H1 (cell line): ENCODE measurements around the gene NDUFB8. TPM values are rescaled to one million over a fixed set of nuclear protein-coding genes. Genes with fewer than 3 reads are reported as not detected.

Experiments used
- CTCF ChIA-PET: fragments of 300-600 bp; sonication (Branson Sonifier 250); formaldehyde crosslinking; loops from one replicate; lab custom pipeline; 2021; ENCODE audit not compliant: partially characterized antibody; lab: Charles Lee
- POLR2A ChIA-PET: fragments of 300-600 bp; sonication (Branson Sonifier 250); formaldehyde crosslinking; loops from one replicate; lab custom pipeline; 2021; ENCODE audit warnings: inconsistent platforms; ENCODE audit not compliant: partially characterized antibody; lab: Charles Lee
- DNase-seq, 2 experiments: peaks; one replicate each; pipeline versions ENCODE4 v3.0.0 to v3.0.0-alpha.2; 2010 to 2022; ENCODE audit warnings: low spot score in 2 of 2, low read depth in 1 of 2, mixed read lengths in 1 of 2
- FAIRE-seq: peaks from 2 replicates; lab custom pipeline; 2011; peaks lifted over from hg19 to GRCh38; lab: Jason Lieb, UNC
- H2AFZ ChIP-seq: 2 replicates; pipeline ENCODE4 v1.8.1; 2012; ENCODE audit warnings: low read length, inconsistent platforms
- H2AK5ac ChIP-seq: 2 replicates; pipeline ENCODE4 v1.6.1; 2013; ENCODE audit warnings: low read depth, low read length
- H2BK120ac ChIP-seq: replicated peaks from 2 replicates; pipeline ENCODE3; 2013; ENCODE audit warnings: low read depth, low read length, inconsistent platforms
- H2BK12ac ChIP-seq: 2 replicates; pipeline ENCODE4 v1.6.1; 2013; ENCODE audit warnings: low read depth, low read length
- H2BK15ac ChIP-seq: 2 replicates; pipeline ENCODE4 v1.6.1; 2013; ENCODE audit warnings: low read length
- H2BK20ac ChIP-seq: 2 replicates; pipeline ENCODE4 v1.6.1; 2013; ENCODE audit warnings: low read length
- H2BK5ac ChIP-seq: 2 replicates; pipeline ENCODE4 v1.6.1; 2013; ENCODE audit warnings: low read depth, low read length
- H3K14ac ChIP-seq: 2 replicates; pipeline ENCODE4 v1.6.1; 2013; ENCODE audit warnings: inconsistent platforms; ENCODE audit not compliant: insufficient read length
- H3K18ac ChIP-seq: 2 replicates; pipeline ENCODE4 v1.6.1; 2013; ENCODE audit warnings: low read length; ENCODE audit errors: extremely low read depth
- H3K23ac ChIP-seq: 2 replicates; pipeline ENCODE4 v1.6.1; 2013; ENCODE audit warnings: inconsistent platforms; ENCODE audit not compliant: insufficient read length
- H3K23me2 ChIP-seq: 2 replicates; pipeline ENCODE4 v1.6.1; 2013; ENCODE audit warnings: low read depth, low read length
- H3K27ac ChIP-seq: 2 replicates; pipeline ENCODE4 v1.6.1; 2011; ENCODE audit warnings: low read depth, low read length, inconsistent platforms
- H3K27me3 ChIP-seq, 4 experiments: replicated peaks in 1 of 4; 1 replicate in 1 of 4; 2 replicates in 3 of 4; pipeline versions ENCODE4 v1.6.1 to v1.8.1; 2011 to 2013; ENCODE audit warnings: low read length in 3 of 4, mild to moderate bottlenecking in 3 of 4, inconsistent platforms in 2 of 4, mixed read lengths in 2 of 4, moderate library complexity in 1 of 4; ENCODE audit not compliant: control insufficient read depth in 3 of 4, insufficient read depth in 3 of 4; ENCODE audit errors: extremely low read depth in 1 of 4
- H3K36me3 ChIP-seq, 4 experiments: 2 replicates each; pipeline versions ENCODE4 v1.6.1 to v1.8.1; 2011 to 2013; ENCODE audit warnings: mild to moderate bottlenecking in 4 of 4, low read length in 3 of 4, moderate library complexity in 2 of 4, control low read depth in 1 of 4, inconsistent platforms in 1 of 4; ENCODE audit not compliant: insufficient read depth in 4 of 4, control insufficient read depth in 2 of 4
- H3K4ac ChIP-seq: replicated peaks from 2 replicates; pipeline ENCODE3; 2013; ENCODE audit warnings: low read length, low read depth, mixed read lengths, inconsistent platforms; ENCODE audit not compliant: insufficient read length
- H3K4me1 ChIP-seq, 4 experiments: replicated peaks in 1 of 4; 1 replicate in 1 of 4; 2 replicates in 3 of 4; pipeline versions ENCODE4 v1.6.1 to v1.8.1; 2011 to 2013; ENCODE audit warnings: low read length in 3 of 4, inconsistent platforms in 2 of 4, mixed read lengths in 1 of 4; ENCODE audit not compliant: insufficient read depth in 4 of 4, control insufficient read depth in 3 of 4
- H3K4me2 ChIP-seq, 2 experiments: 2 replicates each; pipeline versions ENCODE4 v1.6.1 to v1.8.1; 2011 to 2013; ENCODE audit warnings: low read depth in 2 of 2, low read length in 2 of 2, control low read depth in 1 of 2, inconsistent platforms in 1 of 2, mild to moderate bottlenecking in 1 of 2; ENCODE audit not compliant: insufficient read depth in 1 of 2
- H3K4me3 ChIP-seq, 4 experiments: fragments of 200-600, 300-600 bp in 1 of 4; sonication (generic), shearing (Covaris generic), sonication (Bioruptor Twin) in 1 of 4; 2 replicates each; pipeline versions ENCODE4 v1.5.1 to v1.8.1; 2011 to 2016; ENCODE audit warnings: low read length in 4 of 4, low read depth in 3 of 4, control low read depth in 2 of 4, inconsistent platforms in 2 of 4, mild to moderate bottlenecking in 2 of 4, mixed read lengths in 1 of 4, moderate library complexity in 1 of 4; ENCODE audit not compliant: insufficient read depth in 2 of 4; ENCODE audit errors: extremely low read depth in 1 of 4
- H3K56ac ChIP-seq: replicated peaks from 2 replicates; pipeline ENCODE3; 2013; ENCODE audit warnings: low read depth, mild to moderate bottlenecking, mixed read lengths, low read length, inconsistent platforms; ENCODE audit not compliant: insufficient read length
- H3K79me1 ChIP-seq: 2 replicates; pipeline ENCODE4 v1.6.1; 2013; ENCODE audit warnings: low read depth, low read length, control low read depth
- H3K79me2 ChIP-seq, 2 experiments: 2 replicates each; pipeline versions ENCODE4 v1.6.1 to v1.8.1; 2012 to 2013; ENCODE audit warnings: low read length in 2 of 2, mild to moderate bottlenecking in 2 of 2, inconsistent platforms in 1 of 2; ENCODE audit not compliant: insufficient read depth in 2 of 2, control insufficient read depth in 1 of 2
- H3K9ac ChIP-seq, 4 experiments: replicated peaks in 1 of 4; 1 replicate in 1 of 4; 2 replicates in 3 of 4; pipeline versions ENCODE4 v1.6.1 to v1.8.1; 2011 to 2013; ENCODE audit warnings: low read depth in 3 of 4, low read length in 3 of 4, control low read depth in 2 of 4, mild to moderate bottlenecking in 2 of 4, moderate library complexity in 2 of 4, inconsistent platforms in 1 of 4; ENCODE audit errors: extremely low read depth in 1 of 4
- H3K9me3 ChIP-seq, 2 experiments: 2 replicates each; pipeline versions ENCODE4 v1.6.1 to v1.8.1; 2012 to 2013; ENCODE audit warnings: mild to moderate bottlenecking in 2 of 2, moderate library complexity in 2 of 2, control low read depth in 1 of 2, inconsistent platforms in 1 of 2, low read depth in 1 of 2, low read length in 1 of 2, mixed read lengths in 1 of 2; ENCODE audit not compliant: insufficient read depth in 2 of 2
- H4K20me1 ChIP-seq, 2 experiments: replicated peaks in 1 of 2; 2 replicates each; pipeline versions ENCODE3 to v1.8.1; 2011 to 2013; ENCODE audit warnings: inconsistent platforms in 2 of 2, low read length in 2 of 2, mild to moderate bottlenecking in 1 of 2; ENCODE audit not compliant: insufficient read depth in 2 of 2, control insufficient read depth in 1 of 2
- H4K5ac ChIP-seq: 2 replicates; pipeline ENCODE4 v1.6.1; 2013; ENCODE audit warnings: low read length, low read depth, mixed read lengths, inconsistent platforms; ENCODE audit not compliant: insufficient read length
- H4K8ac ChIP-seq: 2 replicates; pipeline ENCODE4 v1.8.0; 2013; ENCODE audit warnings: mild to moderate bottlenecking, moderate library complexity, low read length, inconsistent platforms; ENCODE audit not compliant: insufficient read depth; ENCODE audit errors: extremely low read depth
- H4K91ac ChIP-seq: replicated peaks from 2 replicates; pipeline ENCODE3; 2013; ENCODE audit warnings: low read length, mixed read lengths, inconsistent platforms; ENCODE audit not compliant: insufficient read length
- BACH1 ChIP-seq: IDR thresholded peaks from 2 replicates; pipeline ENCODE4 v1.6.1; 2012; ENCODE audit warnings: low read length, improper control_type of control experiment
- CTBP2 ChIP-seq: IDR thresholded peaks from 2 replicates; pipeline ENCODE4 v1.7.0; 2011; ENCODE audit warnings: borderline replicate concordance, mild to moderate bottlenecking, moderate library complexity, mixed read lengths, low read length; ENCODE audit not compliant: insufficient read depth, insufficient read length
- CTCF ChIP-seq, 3 experiments: IDR thresholded peaks; 1 replicate in 2 of 3; 2 replicates in 1 of 3; pipeline versions ENCODE4 v1.5.1 to v1.6.1; 2011; ENCODE audit warnings: low read length in 3 of 3, mild to moderate bottlenecking in 3 of 3, inconsistent platforms in 2 of 3, low read depth in 1 of 3, moderate library complexity in 1 of 3; ENCODE audit not compliant: insufficient read depth in 1 of 3; ENCODE audit errors: control extremely low read depth in 1 of 3
- HDAC6 ChIP-seq: IDR thresholded peaks from one replicate; pipeline ENCODE4 v1.7.1; 2012; ENCODE audit warnings: low read depth, mild to moderate bottlenecking, inconsistent platforms, low read length, moderate library complexity
- MAFK ChIP-seq: IDR thresholded peaks from 2 replicates; pipeline ENCODE4 v1.6.1; 2012; ENCODE audit warnings: low read depth, mild to moderate bottlenecking, improper control_type of control experiment, low read length
- RAD21 ChIP-seq, 2 experiments: IDR thresholded peaks in 1 of 2; conservative IDR thresholded peaks in 1 of 2; 2 replicates each; pipeline ENCODE4 v1.6.1; 2011; ENCODE audit warnings: low read depth in 2 of 2, low read length in 2 of 2, improper control_type of control experiment in 1 of 2, inconsistent platforms in 1 of 2, mild to moderate bottlenecking in 1 of 2, moderate library complexity in 1 of 2
- RFX5 ChIP-seq: IDR thresholded peaks from 2 replicates; pipeline ENCODE4 v1.6.1; 2011; ENCODE audit warnings: low read depth, low read length, improper control_type of control experiment, borderline replicate concordance
- TAF1 ChIP-seq: IDR thresholded peaks from 2 replicates; pipeline ENCODE4 v1.6.1; 2011; ENCODE audit warnings: mild to moderate bottlenecking, low read depth, low read length
- WGBS, 2 experiments: shearing (Covaris generic) in 1 of 2; methylation state at CpG; one replicate each; pipeline versions ENCODE4 v1.1.6 to v1.1.7; 2013 to 2015; ENCODE audit warnings: low lambda C conversion rate in 2 of 2, mixed read lengths in 2 of 2, inconsistent platforms in 1 of 2, low coverage in 1 of 2, missing lambda C conversion rate in 1 of 2; ENCODE audit not compliant: insufficient replicate concordance in 2 of 2, insufficient coverage in 1 of 2, insufficient read length in 1 of 2; ENCODE audit errors: extremely low coverage in 1 of 2, missing lambda C conversion rate in 1 of 2; 5-methylcytosine and 5-hydroxymethylcytosine counted together
- polyA plus RNA-seq, 7 experiments: library from polyadenylated mRNA; depleted of rRNA in 3 of 7; stranded (reverse) in 5 of 7; unstranded in 2 of 7; fragments of >200 nt in 5 of 7; fragments of 200-250 nt in 2 of 7; gene quantifications; 1 replicate in 5 of 7; 2 replicates in 1 of 7; 4 replicates in 1 of 7; pipeline versions ENCODE4 v1.2.1 to v1.2.3, GENCODE V29; 2011 to 2013; ENCODE audit warnings: missing spikeins in 2 of 7, mixed read lengths in 2 of 7
- total RNA-seq: library from RNA; stranded (reverse); fragmentation: NEBNext Ultra II Directional; extraction: Animal tissue kit (Norgen Biotek cat#: 25700); gene quantifications from 2 replicates; pipeline ENCODE4 v1.2.1, GENCODE V29; 2021

The NDUFB8 gene
- total and polyA plus RNA-seq, 2 of the 8 experiments (the other 6 are each of a cell fraction or from before 2014, with no cell fraction given): 175 to 455 TPM

GRCh38 chr10:100528123-100528886 lies 1.4 kb downstream of the NDUFB8 start:
- Histone ChIP-seq H3K9me3 (no peaks in the 10 kb centered on the region), H3K14ac (no peak overlapping the region), H4K20me1 (peaks cover 0 to 2% of the 10 kb centered on the region in 2 experiments), H2BK12ac (no peak overlapping the region), H2BK20ac (no peak overlapping the region), H3K4me1 (peaks cover 0 to 5% (median 4%) of the 10 kb centered on the region in 4 experiments; a peak in 3 of 7 replicates), H3K79me1 (peaks cover 2% of the 10 kb centered on the region; the same call in 1 of the 2 replicates), H3K9ac (no peak overlapping the region), H2AFZ (no peak overlapping the region), H3K4ac (no peak overlapping the region), H4K5ac (no peak overlapping the region), H3K23me2 (peaks cover 12% of the 10 kb centered on the region), H3K23ac (no peak overlapping the region), H2BK120ac (no peak overlapping the region), H2AK5ac (no peak overlapping the region), H3K4me2 (peak overlapping the region; percentile 80 to 85; a peak in 3 of 4 replicates), H3K4me3 (peak overlapping the region; percentile 81 to 95 (median 90); a peak in 6 of 8 replicates), H4K91ac (no peak overlapping the region), H3K18ac (no peak overlapping the region), H3K79me2 (peaks cover 0 to 14% of the 10 kb centered on the region in 2 experiments; a peak in 3 of 4 replicates), H2BK5ac (no peak overlapping the region), H2BK15ac (no peak overlapping the region), H3K56ac (no peak overlapping the region), H3K36me3 (peaks cover 7 to 34% (median 14%) of the 10 kb centered on the region in 4 experiments), H4K8ac (no peak overlapping the region), H3K27me3 (no peaks in the 10 kb centered on the region), H3K27ac (no peak overlapping the region)
- DNase-seq (no peak), FAIRE-seq (no peak)
- POLR2A ChIA-PET: interaction anchor here (0.8 kb wide), 1 partner anchor 184 kb away, joined by 3 read pairs; no protein-coding TSS in a partner anchor
- CTCF ChIA-PET: interaction anchor here (1.8 to 5.0 kb wide), 4 partner anchors 8 to 94 kb away, joined by 3 to 29 read pairs (median 16); partner anchors contain the start of gene HIF1AN
- 85% methylated on average over 7 of the region's 7 CpGs; no CpG with 5 or more reads in 1 of the 2 experiments for WGBS, 2 experiments
- TF ChIP-seq HDAC6 (no peak), MAFK (no peak), RAD21 (IDR thresholded peaks at IDR 0.05 in 1 of 2, conservative IDR thresholded peaks at IDR 0.05 in 1 of 2; ENCODE audit: low read depth in 2 of 2, low read length in 2 of 2) (no peak), CTBP2 (no peak), BACH1 (no peak), RFX5 (no peak), CTCF (IDR thresholded peaks at IDR 0.05; ENCODE audit: control extremely low read depth in 1 of 3, insufficient read depth in 1 of 3, low read depth in 1 of 3, low read length in 3 of 3) (no peak), TAF1 (no peak)
